CD14-positive monocyte (primary cell): Measurements from ENCODE around the gene MGAT5. TPM values are rescaled to one million over a fixed set of nuclear protein-coding genes. Genes with fewer than 3 reads are reported as not detected.

Source experiments
- DNase-seq, 3 donors: peaks; one replicate each; pipeline ENCODE4 v3.0.0-alpha.2; 2011 to 2022
- H2AFZ ChIP-seq: 2 replicates; pipeline ENCODE4 v1.6.0; 2012; ENCODE audit warnings: mild to moderate bottlenecking, low read depth, low read length, inconsistent platforms; ENCODE audit not compliant: insufficient read depth, poor library complexity, severe bottlenecking
- H3K27ac ChIP-seq, 2 donors: 1 replicate in 1 of 2; 2 replicates in 1 of 2; pipeline ENCODE4 v1.5.1; 2012 to 2013; ENCODE audit warnings: low read length in 2 of 2, control low read depth in 1 of 2, inconsistent platforms in 1 of 2, low read depth in 1 of 2, mild to moderate bottlenecking in 1 of 2
- H3K27me3 ChIP-seq, 2 donors: one replicate each; pipeline versions ENCODE4 v1.6.0 to v1.6.1; 2011 to 2013; ENCODE audit warnings: low read length in 2 of 2; ENCODE audit not compliant: control insufficient read depth in 2 of 2, insufficient read depth in 2 of 2
- H3K36me3 ChIP-seq, 2 donors: replicated peaks in 1 of 2; 1 replicate in 1 of 2; 2 replicates in 1 of 2; pipeline versions ENCODE4 v1.5.1 to v1.6.1; 2012 to 2013; ENCODE audit warnings: low read length in 2 of 2, control low read depth in 1 of 2, inconsistent platforms in 1 of 2, mild to moderate bottlenecking in 1 of 2; ENCODE audit not compliant: insufficient read depth in 2 of 2, control insufficient read depth in 1 of 2
- H3K4me1 ChIP-seq, 2 donors: 1 replicate in 1 of 2; 2 replicates in 1 of 2; pipeline versions ENCODE4 v1.5.1 to v1.6.1; 2012 to 2013; ENCODE audit warnings: low read length in 2 of 2, control low read depth in 1 of 2, inconsistent platforms in 1 of 2, mild to moderate bottlenecking in 1 of 2, moderate library complexity in 1 of 2; ENCODE audit not compliant: insufficient read depth in 2 of 2, control insufficient read depth in 1 of 2
- H3K4me2 ChIP-seq: replicated peaks from 2 replicates; pipeline ENCODE3; 2012; ENCODE audit warnings: low read length, moderate library complexity, mild to moderate bottlenecking; ENCODE audit not compliant: poor library complexity, severe bottlenecking; ENCODE audit errors: extremely low read depth
- H3K4me3 ChIP-seq, 3 experiments: fragments of 200-600 bp in 1 of 3; sonication (generic) in 1 of 3; replicated peaks in 1 of 3; 1 replicate in 2 of 3; 2 replicates in 1 of 3; pipeline ENCODE4 v1.5.1; 2011 to 2013; ENCODE audit warnings: low read length in 3 of 3, mild to moderate bottlenecking in 3 of 3, control low read depth in 2 of 3, low read depth in 2 of 3, inconsistent platforms in 1 of 3, moderate library complexity in 1 of 3
- H3K79me2 ChIP-seq: 2 replicates; pipeline ENCODE4 v1.6.0; 2012; ENCODE audit warnings: mild to moderate bottlenecking, control low read depth, inconsistent platforms, low read length, moderate library complexity; ENCODE audit not compliant: insufficient read depth
- H3K9ac ChIP-seq: 2 replicates; pipeline ENCODE4 v1.6.0; 2017; ENCODE audit warnings: low read length, mild to moderate bottlenecking; ENCODE audit not compliant: insufficient read depth, poor library complexity, severe bottlenecking
- H3K9me3 ChIP-seq, 2 donors: replicated peaks in 1 of 2; 1 replicate in 1 of 2; 2 replicates in 1 of 2; pipeline versions ENCODE4 v1.5.1 to v1.6.1; 2012 to 2013; ENCODE audit warnings: low read length in 2 of 2, control low read depth in 1 of 2; ENCODE audit not compliant: control insufficient read depth in 1 of 2, insufficient read depth in 1 of 2
- H4K20me1 ChIP-seq: 2 replicates; pipeline ENCODE4 v1.6.0; 2012; ENCODE audit warnings: mild to moderate bottlenecking, low read length, control low read depth, moderate library complexity; ENCODE audit not compliant: insufficient read depth
- H3K27ac Mint-ChIP-seq, 7 donors: one replicate each; pipeline ENCODE4 v1.8.0; 2020; ENCODE audit warnings: mild to moderate bottlenecking in 7 of 7, mixed read lengths in 7 of 7, moderate library complexity in 6 of 7, inconsistent platforms in 2 of 7
- H3K27me3 Mint-ChIP-seq, 3 donors: one replicate each; pipeline ENCODE4 v1.8.0; 2021 to 2022; ENCODE audit warnings: low read depth in 3 of 3, mild to moderate bottlenecking in 3 of 3, mixed read lengths in 3 of 3, moderate library complexity in 3 of 3, inconsistent platforms in 1 of 3
- H3K36me3 Mint-ChIP-seq, 2 donors: one replicate each; pipeline ENCODE4 v1.8.0; 2020; ENCODE audit warnings: mixed read lengths in 2 of 2, inconsistent platforms in 1 of 2, mild to moderate bottlenecking in 1 of 2
- H3K4me1 Mint-ChIP-seq: one replicate; pipeline ENCODE4 v1.8.0; 2020; ENCODE audit warnings: mild to moderate bottlenecking, mixed read lengths
- H3K4me3 Mint-ChIP-seq, 2 donors: one replicate each; pipeline ENCODE4 v1.8.0; 2020; ENCODE audit warnings: mild to moderate bottlenecking in 2 of 2, mixed read lengths in 2 of 2, moderate library complexity in 1 of 2
- H3K9me3 Mint-ChIP-seq, 7 donors: one replicate each; pipeline ENCODE4 v1.8.0; 2020 to 2022; ENCODE audit warnings: mixed read lengths in 7 of 7, mild to moderate bottlenecking in 6 of 7, moderate library complexity in 6 of 7, inconsistent platforms in 2 of 7
- CTCF ChIP-seq: fragments of 200-600 bp; IDR thresholded peaks from one replicate; pipeline ENCODE4 v1.8.0; 2022; ENCODE audit warnings: antibody characterized with exemption, mild to moderate bottlenecking
- WGBS: methylation state at CpG from one replicate; pipeline ENCODE4 v1.1.5; 2013; ENCODE audit warnings: missing lambda C conversion rate; ENCODE audit not compliant: insufficient coverage; 5-methylcytosine and 5-hydroxymethylcytosine counted together
- intact Hi-C, 2 donors: fragments of 100-400 bp; cut with micrococcal nuclease; formaldehyde crosslinking; loops; one replicate each; pipeline versions ENCODE4 v1.15.0 to v1.15.1; 2023
- polyA plus RNA-seq, 3 donors: library from polyadenylated mRNA; depleted of rRNA in 1 of 3; unstranded in 2 of 3; stranded (reverse) in 1 of 3; fragments of 300-500 nt in 2 of 3; fragments of >200 nt in 1 of 3; fragmentation: Illumina TruSeq in 2 of 3; gene quantifications; 1 replicate in 2 of 3; 2 replicates in 1 of 3; pipeline ENCODE4 v1.2.3, GENCODE V29; 2012 to 2021

MGAT5 gene
- polyA plus RNA-seq, 3 donors = 1.9 to 6.6 (median 2.4) TPM

GRCh38 chr2:134258684-134259388, 5.0 kb downstream of the MGAT5 start:
- Histone ChIP-seq H3K27me3 (no peaks in the 10 kb centered on the region), H3K4me2 (no peak overlapping the region), H3K9ac (no peak overlapping the region), H3K79me2 (no peaks in the 10 kb centered on the region), H3K4me3 (no peak overlapping the region), H3K36me3 (peaks cover 5 to 7% of the 10 kb centered on the region in 2 donors), H2AFZ (no peak overlapping the region), H3K9me3 (no peaks in the 10 kb centered on the region), H3K27ac (no peak overlapping the region), H3K4me1 (no peaks in the 10 kb centered on the region), H4K20me1 (peaks cover 20% of the 10 kb centered on the region)
- Mint-ChIP-seq H3K9me3 (no peaks in the 10 kb centered on the region), H3K27ac (peak overlapping the region in 1 of 7 donors; percentile 26), H3K4me3 (no peak overlapping the region), H3K36me3 (peaks cover 18% of the 10 kb centered on the region in 2 donors), H3K27me3 (peaks cover 0 to 2% (median 0%) of the 10 kb centered on the region in 3 donors), H3K4me1 (peaks cover 27% of the 10 kb centered on the region)
- intact Hi-C loops = no loop called here
- no peak for TF ChIP-seq CTCF
- 75% methylated on average over 6 of the region's 7 CpGs for WGBS
- no peak for DNase-seq

GRCh38 chr2:134259571-134259970, 5.7 kb downstream of the MGAT5 start:
- H3K27ac Mint-ChIP-seq = peak overlapping the region in 2 of 7 donors; percentile 6 to 27
- H3K27me3 Mint-ChIP-seq = peaks cover 0 to 2% (median 0%) of the 10 kb centered on the region in 3 donors
- Histone ChIP-seq H4K20me1 (peaks cover 19% of the 10 kb centered on the region), H3K9ac (no peak overlapping the region), H3K36me3 (peaks cover 2 to 3% of the 10 kb centered on the region in 2 donors), H3K9me3 (no peaks in the 10 kb centered on the region), H3K4me3 (no peak overlapping the region), H3K4me1 (no peaks in the 10 kb centered on the region), H3K4me2 (no peak overlapping the region), H3K79me2 (no peaks in the 10 kb centered on the region), H3K27me3 (no peaks in the 10 kb centered on the region), H3K27ac (no peak overlapping the region), H2AFZ (no peak overlapping the region)
- intact Hi-C loops = no loop called here
- no peak for DNase-seq
- peaks cover 10 to 14% of the 10 kb centered on the region in 2 donors for H3K36me3 Mint-ChIP-seq
- no peak for TF ChIP-seq CTCF
- H3K9me3 Mint-ChIP-seq = no peaks in the 10 kb centered on the region
- WGBS = 90% methylated on average over 2 of the region's 2 CpGs
- no peak overlapping the region for H3K4me3 Mint-ChIP-seq
- H3K4me1 Mint-ChIP-seq = peaks cover 25% of the 10 kb centered on the region
